HG03196 (cell line): ENCODE measurements around the gene FEM1B.
"Not testable (repeated sequence)": the region's sequence is repeated elsewhere in the genome, so short reads cannot be mapped to it uniquely, and the experiment has no call there.

Experiments
- ATAC-seq: cut with Tn5 transposase; IDR thresholded peaks from one replicate; pipeline ENCODE4 v1.9.1; 2021; ENCODE audit not compliant: unreplicated experiment

The FEM1B gene

GRCh38 chr15:68277603-68278344 lies at the start of gene FEM1B:
Gene FEM1B (plus strand): TSS chr15:68277745. CDS start chr15:68278418, 673 bp downstream.
- peak; percentile 75 for ATAC-seq

GRCh38 chr15:68228143-68228970 lies 49.2 kb upstream of the FEM1B start:
- ATAC-seq = no peak

- peak; percentile 2 for ATAC-seq
Observed at GRCh38 chr15:68228971-68229385, 48.6 kb upstream of the FEM1B start.

- ATAC-seq = peak; percentile 58
Observed at GRCh38 chr15:68229386-68230156, 48.0 kb upstream of the FEM1B start, which contains the start of gene CLN6. Gene CLN6 (minus strand): TSS chr15:68229728. CDS start chr15:68229584, 144 bp downstream.

GRCh38 chr15:68230157-68231100 lies 47.1 kb upstream of the FEM1B start:
- ATAC-seq = peak; percentile 19

- ATAC-seq = no peak
Observed at GRCh38 chr15:68231102-68231818, 46.3 kb upstream of the FEM1B start.

GRCh38 chr15:68232449-68232848 lies 45.1 kb upstream of the FEM1B start:
- no peak for ATAC-seq

GRCh38 chr15:68232937-68233336 lies 44.6 kb upstream of the FEM1B start:
- no peak for ATAC-seq

GRCh38 chr15:68234060-68234459 lies 43.5 kb upstream of the FEM1B start:
- ATAC-seq = no peak

GRCh38 chr15:68234520-68234919 lies 43.0 kb upstream of the FEM1B start:
- not testable (repeated sequence) for ATAC-seq

GRCh38 chr15:68235022-68235421 lies 42.5 kb upstream of the FEM1B start:
- no peak for ATAC-seq

GRCh38 chr15:68239025-68239424 lies 38.5 kb upstream of the FEM1B start:
- ATAC-seq = no peak

- no peak for ATAC-seq
Observed at GRCh38 chr15:68241088-68241935, 36.2 kb upstream of the FEM1B start.

GRCh38 chr15:68244235-68244634 lies 33.3 kb upstream of the FEM1B start:
- ATAC-seq = no peak

- no peak for ATAC-seq
Observed at GRCh38 chr15:68249058-68249713, 28.4 kb upstream of the FEM1B start.

- no peak for ATAC-seq
Observed at GRCh38 chr15:68252925-68253534, 24.5 kb upstream of the FEM1B start.

GRCh38 chr15:68256675-68257450 lies 20.7 kb upstream of the FEM1B start:
- ATAC-seq = no peak
